Mesodermal cell (in vitro differentiated cells): ENCODE data around the gene RASGRP2.

Source experiments
- H3K27ac ChIP-seq: 2 replicates; pipeline ENCODE4 v1.7.0; 2013; ENCODE audit warnings: mild to moderate bottlenecking, low read depth, low read length, moderate library complexity; ENCODE audit not compliant: severe bottlenecking
- H3K36me3 ChIP-seq: 2 replicates; pipeline ENCODE4 v1.7.1; 2013; ENCODE audit warnings: mild to moderate bottlenecking, low read length, moderate library complexity; ENCODE audit not compliant: control insufficient read depth, insufficient read depth
- H3K4me1 ChIP-seq: one replicate; pipeline ENCODE4 v1.7.1; 2013; ENCODE audit warnings: mild to moderate bottlenecking, low read length; ENCODE audit not compliant: insufficient read depth, control insufficient read depth, poor library complexity, severe bottlenecking
- H3K4me3 ChIP-seq: 2 replicates; pipeline ENCODE4 v1.7.0; 2013; ENCODE audit warnings: low read length, control low read depth, mild to moderate bottlenecking; ENCODE audit not compliant: insufficient read depth, poor library complexity, severe bottlenecking; ENCODE audit errors: extremely low read depth
- H3K9me3 ChIP-seq: 2 replicates; pipeline ENCODE4 v1.7.1; 2013; ENCODE audit warnings: mild to moderate bottlenecking, low read length, moderate library complexity; ENCODE audit not compliant: control insufficient read depth
- WGBS, 2 experiments: methylation state at CpG; one replicate each; pipeline ENCODE4 v1.1.5; 2013; ENCODE audit warnings: missing lambda C conversion rate in 2 of 2; ENCODE audit not compliant: insufficient coverage in 2 of 2; 5-methylcytosine and 5-hydroxymethylcytosine counted together

RASGRP2 gene

DNA sequence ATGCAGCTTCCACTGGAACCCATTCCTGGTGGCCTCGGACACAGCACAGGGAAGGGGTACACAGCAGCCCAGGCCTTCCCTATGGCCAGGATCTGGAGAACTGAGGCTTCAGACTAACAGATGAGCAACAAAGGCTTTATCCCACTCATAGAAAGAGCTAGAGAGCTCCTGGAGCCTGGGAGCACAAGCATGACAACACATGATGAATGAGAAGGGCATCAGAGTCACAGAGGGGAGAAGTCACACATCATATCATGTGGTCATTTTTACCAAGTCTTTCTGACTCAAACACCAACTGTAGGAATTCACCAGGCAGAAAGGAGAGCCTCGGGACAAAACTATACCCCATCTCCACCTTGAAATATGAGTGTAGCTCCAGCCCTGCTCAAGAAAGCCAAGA, 64.1 kb downstream of the RASGRP2 start:
- Histone ChIP-seq H3K27ac (no peak overlapping the region), H3K4me3 (no peak overlapping the region), H3K36me3 (no peaks in the 10 kb centered on the region), H3K9me3 (no peaks in the 10 kb centered on the region), H3K4me1 (peaks cover 11% of the 10 kb centered on the region)
- 0% methylated on average over 1 of the region's 2 CpGs; no CpG with 5 or more reads in 1 of the 2 experiments for WGBS, 2 experiments

GRCh38 chr11:64677441-64678023, 66.4 kb downstream of the RASGRP2 start:
- no peak overlapping the region for H3K27ac ChIP-seq

More at GRCh38 chr11:64677441-64678023, 66.4 kb downstream of the RASGRP2 start:
- Histone ChIP-seq H3K4me3 (no peak overlapping the region), H3K9me3 (no peaks in the 10 kb centered on the region), H3K36me3 (no peaks in the 10 kb centered on the region), H3K4me1 (peaks cover 17% of the 10 kb centered on the region)
- 91 to 97% methylated on average over 6 of the region's 6 CpGs for WGBS, 2 experiments
